Mammary microvascular endothelial cell (primary cell): ENCODE measurements around the gene COL4A5. TPM values are rescaled to one million over a fixed set of nuclear protein-coding genes. Genes with fewer than 3 reads are reported as not detected.

ENCODE experiments used
- total RNA-seq: library from RNA; depleted of rRNA; stranded (reverse); fragments of >200 nt; gene quantifications from 2 replicates; pipeline ENCODE4 v1.2.3, GENCODE V29; 2015

Gene COL4A5
- 8.1 and 18.1 TPM in 2 replicates for total RNA-seq

GRCh38 chrX:108439426-108439942 lies at the start of gene COL4A5:
TSS of gene COL4A5 (plus strand) at chrX:108439838. CDS start at chrX:108440126, 288 bp downstream.

GRCh38 chrX:108438110-108438623 lies 1.5 kb upstream of the COL4A5 start, which contains the start of gene COL4A6:
TSS of gene COL4A6 (minus strand) at chrX:108438422. CDS start at chrX:108438196, 226 bp downstream.

GRCh38 chrX:108736509-108737479 lies 297.2 kb downstream of the COL4A5 start, which contains the start of gene IRS4:
TSS of gene IRS4 (minus strand) at chrX:108736563.

Other genes with a start within 250 kb of the COL4A5 start
- gene COL4A6, start 1.4 kb upstream of the COL4A5 start, total RNA-seq: 0.93 and 1.1 TPM in 2 replicates